Measurements from ENCODE around the gene VSIG8. TPM values are rescaled to one million over a fixed set of nuclear protein-coding genes. Genes with fewer than 3 reads are reported as not detected.

VSIG8 gene, protein sequence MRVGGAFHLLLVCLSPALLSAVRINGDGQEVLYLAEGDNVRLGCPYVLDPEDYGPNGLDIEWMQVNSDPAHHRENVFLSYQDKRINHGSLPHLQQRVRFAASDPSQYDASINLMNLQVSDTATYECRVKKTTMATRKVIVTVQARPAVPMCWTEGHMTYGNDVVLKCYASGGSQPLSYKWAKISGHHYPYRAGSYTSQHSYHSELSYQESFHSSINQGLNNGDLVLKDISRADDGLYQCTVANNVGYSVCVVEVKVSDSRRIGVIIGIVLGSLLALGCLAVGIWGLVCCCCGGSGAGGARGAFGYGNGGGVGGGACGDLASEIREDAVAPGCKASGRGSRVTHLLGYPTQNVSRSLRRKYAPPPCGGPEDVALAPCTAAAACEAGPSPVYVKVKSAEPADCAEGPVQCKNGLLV
- total RNA-seq (2021; ENCODE audit: unreplicated experiment) (not detected), Bru-seq, nascent RNA (percentile 17 among the genes with signal in this experiment), BruChase-seq, experiment 1, labeled RNA remaining after a 6-hour chase (percentile 15 among the genes with signal in this experiment), BruChase-seq, experiment 2, labeled RNA remaining after a 2-hour chase (percentile 19 among the genes with signal in this experiment)
- polyA plus RNA-seq (2012) = 0.05 TPM in 1 of 2 replicates, not detected in the other
- long read RNA-seq = 0 reads

DNA sequence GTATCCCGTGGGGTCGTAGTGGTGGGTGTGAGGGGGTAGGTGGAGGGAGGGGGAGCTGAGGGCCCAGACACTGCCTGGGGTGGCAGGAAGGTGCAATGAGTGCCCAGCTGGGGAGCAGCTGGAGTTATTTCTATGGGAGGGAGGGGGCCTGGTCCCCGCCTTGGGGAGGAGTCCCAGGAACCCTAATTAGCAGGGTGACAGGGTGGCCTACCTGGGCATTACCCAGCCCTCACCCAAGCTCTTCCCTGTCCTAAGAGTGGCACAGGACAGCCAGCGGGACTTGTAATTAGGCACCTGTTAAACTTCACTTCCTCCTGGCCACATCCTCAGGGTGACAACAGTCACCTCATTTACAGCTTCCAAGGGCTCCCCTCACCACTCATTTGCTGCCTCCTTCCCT lies at the start of gene VSIG8:
Gene VSIG8, minus strand, starts transcription at position 101 of the 400 bp plus-strand sequence. CDS start 136 bp downstream, outside the sequence.
- H3K36me3 ChIP-seq (ENCODE audit: control insufficient read depth in 1 of 2, insufficient read depth in 2 of 2, low read length in 2 of 2) = no peaks in the 10 kb centered on the region
- no peak within 1 kb of the TSS for H2AFZ ChIP-seq (ENCODE audit: low read depth, low read length, poor library complexity, severe bottlenecking)
- ATAC-seq = no peak
- no peaks in the 10 kb centered on the region; the same call in 1 of the 2 replicates for H3K27me3 ChIP-seq (ENCODE audit: insufficient read depth, low read length)
- no peaks in the 10 kb centered on the region for H4K20me1 ChIP-seq (ENCODE audit: insufficient read depth)
- CTCF ChIA-PET = no interaction called here
- no peak within 1 kb of the TSS for H3K4me3 ChIP-seq (replicated peaks in 1 of 2; ENCODE audit: low read depth in 1 of 2, low read length in 2 of 2)
- TF ChIP-seq FOSL1 (IDR thresholded peaks at IDR 0.05; ENCODE audit: low read depth) = no peak
- no peak for TF ChIP-seq EZH2 (IDR thresholded peaks at IDR 0.05)
- no TSS peak for BruUV-seq (replicated peaks)
- POLR2A ChIA-PET = no interaction called here
- no peak within 1 kb of the TSS for H3K9ac ChIP-seq (ENCODE audit: low read length)
- peaks cover 5 to 17% of the 10 kb centered on the region in 2 experiments for H3K4me1 ChIP-seq (ENCODE audit: control insufficient read depth in 1 of 2, insufficient read depth in 2 of 2, low read length in 2 of 2)
- no peak for DNase-seq (ENCODE audit: low read depth, low spot score)
- no peak within 1 kb of the TSS for H3K4me2 ChIP-seq (ENCODE audit: low read length)
- H3K9me3 ChIP-seq (ENCODE audit: control insufficient read depth in 1 of 2, insufficient read depth in 1 of 2, low read depth in 1 of 2, low read length in 2 of 2) = no peaks in the 10 kb centered on the region
- H3K9me2 ChIP-seq (ENCODE audit: insufficient read depth) = no peaks in the 10 kb centered on the region
- H3K79me2 ChIP-seq (ENCODE audit: insufficient read depth, low read length) = no peaks in the 10 kb centered on the region
- H3K27ac ChIP-seq (ENCODE audit: low read depth, low read length) = no peak within 1 kb of the TSS
- intact Hi-C loops (cut with micrococcal nuclease) = no loop called here
- RAD21 ChIA-PET (ENCODE audit: low non-redundant PET in 1 of 2, low total read pairs in 2 of 2, uncharacterized antibody in 2 of 2, unreplicated experiment in 2 of 2) = no interaction called here

DNA sequence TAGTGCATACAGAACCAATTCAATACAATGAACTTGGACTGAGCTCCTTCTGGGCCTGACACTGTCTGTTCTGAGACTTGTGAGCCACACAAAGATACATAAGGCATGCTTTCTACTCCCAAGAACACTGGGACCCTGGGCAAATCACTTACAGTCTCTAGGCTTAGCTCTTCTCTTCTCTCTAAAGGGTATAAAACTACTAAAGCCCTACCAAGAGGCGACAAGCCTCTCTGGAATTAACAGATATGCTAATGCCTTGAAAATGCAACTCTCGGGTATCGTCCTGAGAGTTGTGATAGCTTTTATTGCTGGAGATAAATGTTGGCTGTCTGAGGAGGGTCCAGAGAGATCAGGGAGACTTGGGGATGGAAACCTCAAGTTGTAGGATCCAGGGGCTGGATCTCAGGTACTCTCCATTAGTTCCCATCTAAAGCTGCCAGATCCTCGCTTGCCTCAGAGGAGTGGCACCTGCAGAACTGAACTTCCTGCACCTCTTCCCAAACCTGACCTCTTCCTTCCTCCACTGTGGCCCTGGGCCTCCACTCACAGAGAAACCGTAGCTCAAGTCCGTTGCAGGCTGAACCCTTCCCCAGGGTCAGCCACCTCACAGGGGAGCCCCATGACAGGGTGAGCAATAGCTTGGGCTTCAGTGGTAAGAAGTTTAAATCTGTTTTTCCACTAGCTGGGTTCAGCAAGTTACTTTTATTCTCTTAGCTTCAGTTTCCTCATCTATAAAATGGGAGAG lies 49.0 kb upstream of the VSIG8 start:
- no peaks in the 10 kb centered on the region for H3K27me3 ChIP-seq (ENCODE audit: insufficient read depth, low read length)
- H3K4me2 ChIP-seq (ENCODE audit: low read length) = no peak overlapping the region
- no TSS peak for BruUV-seq (replicated peaks)
- H3K27ac ChIP-seq (ENCODE audit: low read depth, low read length) = no peak overlapping the region
- H3K9ac ChIP-seq (ENCODE audit: low read length) = no peak overlapping the region
- no peaks in the 10 kb centered on the region for H4K20me1 ChIP-seq (ENCODE audit: insufficient read depth)
- no peak overlapping the region for H3K4me3 ChIP-seq (replicated peaks in 1 of 2; ENCODE audit: low read depth in 1 of 2, low read length in 2 of 2)
- no peaks in the 10 kb centered on the region for H3K79me2 ChIP-seq (ENCODE audit: insufficient read depth, low read length)
- peaks cover 27 to 54% of the 10 kb centered on the region in 2 experiments for H3K4me1 ChIP-seq (ENCODE audit: control insufficient read depth in 1 of 2, insufficient read depth in 2 of 2, low read length in 2 of 2)
- ChIA-PET POLR2A (interaction anchor here (1.1 kb wide), 1 partner anchor 11 kb away, joined by 3 read pairs; the partner anchor contains the start of gene CFAP45), RAD21 (ENCODE audit: low non-redundant PET in 1 of 2, low total read pairs in 2 of 2, uncharacterized antibody in 2 of 2, unreplicated experiment in 2 of 2) (interaction anchor here in 1 of 2 experiments (1.2 kb wide), 1 partner anchor 113 kb away, joined by 3 read pairs; no protein-coding TSS in a partner anchor), CTCF (interaction anchor here (1.2 to 1.6 kb wide), 2 partner anchors 34 to 95 kb away, joined by 3 read pairs; partner anchors contain the start of gene IGSF9)
- no peak overlapping the region for H2AFZ ChIP-seq (ENCODE audit: low read depth, low read length, poor library complexity, severe bottlenecking)
- no peaks in the 10 kb centered on the region for H3K36me3 ChIP-seq (ENCODE audit: control insufficient read depth in 1 of 2, insufficient read depth in 2 of 2, low read length in 2 of 2)
- DNase-seq (ENCODE audit: low read depth, low spot score) (no peak), ATAC-seq (no peak)
- TF ChIP-seq EZH2phosphoT487 (IDR thresholded peaks at IDR 0.05; ENCODE audit: borderline replicate concordance) (no peak), EGR1 (IDR thresholded peaks at IDR 0.05; ENCODE audit: low read depth) (no peak), RAD21 (IDR thresholded peaks at IDR 0.05; ENCODE audit: low read depth) (no peak), ZNF274 (IDR thresholded peaks at IDR 0.05; ENCODE audit: low read depth, low read length) (no peak)
- H3K9me2 ChIP-seq (ENCODE audit: insufficient read depth) = no peaks in the 10 kb centered on the region
- intact Hi-C loops (cut with micrococcal nuclease) = no loop called here
- no peaks in the 10 kb centered on the region for H3K9me3 ChIP-seq (ENCODE audit: control insufficient read depth in 1 of 2, insufficient read depth in 1 of 2, low read depth in 1 of 2, low read length in 2 of 2)
